ENCODE results near the gene CSE1L.

- TF ChIP-seq ZFX (IDR thresholded peaks at IDR 0.05; ENCODE audit: borderline replicate concordance) (no peak), CTCF (IDR thresholded peaks at IDR 0.05) (no peak)
Observed at GRCh38 chr20:49103647-49104364, 57.7 kb downstream of the CSE1L start.
